HG03064 (cell line): ENCODE measurements around the gene MCF2L2.
"Not testable (repeated sequence)": the region's sequence is repeated elsewhere in the genome, so short reads cannot be mapped to it uniquely, and the experiment has no call there.

Experiments used
- ATAC-seq: cut with Tn5 transposase; IDR thresholded peaks from one replicate; pipeline ENCODE4 v1.9.1; 2021; ENCODE audit warnings: low read depth; ENCODE audit not compliant: unreplicated experiment

MCF2L2 gene

GRCh38 chr3:183371600-183371968 is 56.8 kb downstream of the MCF2L2 start:
- not testable (repeated sequence) for ATAC-seq

GRCh38 chr3:183370391-183370790 is 58.0 kb downstream of the MCF2L2 start:
- no peak for ATAC-seq

GRCh38 chr3:183369627-183370026 is 58.8 kb downstream of the MCF2L2 start:
- ATAC-seq, result no peak

- ATAC-seq, result no peak
Observed at GRCh38 chr3:183369117-183369516, 59.3 kb downstream of the MCF2L2 start.

DNA sequence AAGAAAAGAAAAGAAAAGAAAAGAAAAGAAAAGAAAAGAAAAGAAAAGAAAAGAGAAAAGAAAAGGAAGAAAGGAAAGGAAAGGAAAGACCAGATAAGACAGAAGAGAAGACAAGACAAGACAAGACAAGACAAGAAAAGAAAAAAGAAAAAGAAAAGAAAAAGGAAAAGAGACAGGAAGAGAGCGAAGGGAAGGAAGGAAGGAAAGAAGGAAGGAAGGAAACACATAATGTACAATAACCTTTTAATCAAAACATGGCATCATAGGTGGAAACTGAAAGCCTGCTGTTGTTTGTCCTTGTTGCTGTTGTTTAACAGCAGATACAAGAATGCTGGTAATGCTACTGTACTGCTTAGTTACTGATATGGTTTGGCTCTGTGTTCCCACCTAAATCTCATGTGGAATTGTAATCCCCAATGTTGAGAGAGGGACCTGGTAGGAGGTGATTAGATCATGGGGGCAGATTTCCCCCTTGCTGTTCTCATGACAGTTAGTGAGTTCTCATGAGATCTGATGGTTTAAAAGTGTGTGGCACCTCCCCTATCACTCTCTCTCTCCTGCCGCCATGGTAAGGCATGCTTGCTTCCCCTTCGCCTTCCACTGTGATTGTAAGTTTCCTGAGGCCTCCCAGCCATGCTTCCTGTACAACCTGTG is 67.3 kb downstream of the MCF2L2 start:
- ATAC-seq, result no peak

DNA sequence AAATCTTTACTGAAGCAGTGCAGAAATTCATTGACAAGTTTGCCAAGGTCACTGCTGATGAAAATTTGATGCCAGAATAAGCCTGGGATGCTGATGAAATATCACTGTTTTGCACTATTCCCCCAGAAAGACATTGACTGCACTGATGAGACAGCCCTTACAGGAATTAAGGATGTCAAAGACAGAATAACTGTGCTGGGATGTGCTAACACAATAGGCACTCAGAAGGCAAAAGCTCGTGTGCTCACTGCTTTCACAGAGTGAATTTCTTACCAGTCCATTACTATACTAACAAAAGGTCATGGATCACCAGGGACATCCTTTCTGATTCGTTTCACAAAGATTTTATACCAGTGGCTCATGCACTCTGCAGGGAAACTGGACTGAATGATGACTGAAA is 69.4 kb downstream of the MCF2L2 start:
- no peak for ATAC-seq

GRCh38 chr3:183357564-183358079 is 70.8 kb downstream of the MCF2L2 start:
- no peak for ATAC-seq

DNA sequence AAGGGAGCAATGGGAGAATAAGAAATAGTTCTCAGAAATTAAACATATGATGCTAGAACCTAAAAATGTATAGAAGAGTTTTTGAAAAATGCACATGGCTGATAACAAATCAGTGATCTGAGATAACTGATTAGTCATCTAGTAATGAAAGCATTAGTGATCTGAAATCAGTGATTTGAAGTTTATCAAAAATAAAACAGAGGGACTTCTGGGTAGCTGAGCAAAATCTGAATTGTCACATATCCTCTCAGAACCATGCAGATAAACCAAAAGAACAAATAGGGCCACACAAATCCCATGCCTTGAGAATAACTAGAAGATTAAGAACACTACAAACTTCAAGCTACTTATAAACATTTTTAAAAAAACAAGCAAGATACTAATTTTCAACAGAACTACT is 71.5 kb downstream of the MCF2L2 start:
- ATAC-seq, result no peak

- no peak for ATAC-seq
Observed at GRCh38 chr3:183354874-183355273, 73.5 kb downstream of the MCF2L2 start.

DNA sequence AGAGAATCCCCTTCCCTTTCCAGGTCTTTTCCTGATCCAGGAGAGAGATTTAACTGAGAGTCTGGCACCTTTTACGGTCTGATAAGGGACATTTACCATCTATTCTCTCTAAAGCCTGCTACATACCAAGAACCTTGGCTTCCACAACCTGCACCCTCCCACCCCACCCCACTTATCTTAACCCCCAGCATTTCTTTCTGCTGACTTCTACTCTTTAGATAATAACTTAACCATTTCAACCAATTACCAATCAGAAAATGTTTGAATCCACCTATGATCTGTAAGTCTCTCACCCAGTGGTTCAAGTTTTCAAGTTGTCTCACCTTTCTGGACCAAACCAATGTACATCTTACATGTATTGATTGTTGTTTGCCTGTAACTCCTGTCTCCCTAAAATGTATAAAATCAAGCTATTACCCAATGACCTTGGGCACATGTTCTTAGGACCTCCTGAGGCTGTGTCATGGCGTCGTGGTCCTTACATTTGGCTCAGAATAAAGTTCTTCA is 74.0 kb downstream of the MCF2L2 start:
- ATAC-seq, result no peak

DNA sequence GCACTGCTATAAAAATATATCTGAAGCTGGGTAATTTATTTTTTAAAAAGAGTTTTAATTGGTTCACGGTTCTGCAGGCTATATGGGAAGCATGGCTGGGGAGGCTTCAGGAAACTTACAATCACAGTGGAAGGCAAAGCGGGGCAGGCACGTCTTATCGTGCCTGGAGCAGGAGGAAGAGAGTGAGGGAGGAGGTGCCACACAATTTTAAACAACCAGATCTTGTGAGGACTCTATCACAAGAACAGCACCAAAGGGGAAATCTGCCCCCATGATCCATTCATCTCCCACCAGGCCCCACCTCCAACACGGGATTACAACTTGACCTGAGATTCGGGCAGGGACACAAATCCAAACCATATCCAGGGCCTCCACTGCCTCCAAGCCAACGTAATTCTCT is 75.0 kb downstream of the MCF2L2 start:
- ATAC-seq, result no peak

- no peak for ATAC-seq
Observed at GRCh38 chr3:183350164-183350563, 78.3 kb downstream of the MCF2L2 start.

GRCh38 chr3:183349421-183350157 is 78.8 kb downstream of the MCF2L2 start:
- no peak for ATAC-seq

- no peak for ATAC-seq
Observed at GRCh38 chr3:183342824-183343223, 85.6 kb downstream of the MCF2L2 start.

- ATAC-seq, result no peak
Observed at GRCh38 chr3:183341545-183342288, 86.7 kb downstream of the MCF2L2 start.

DNA sequence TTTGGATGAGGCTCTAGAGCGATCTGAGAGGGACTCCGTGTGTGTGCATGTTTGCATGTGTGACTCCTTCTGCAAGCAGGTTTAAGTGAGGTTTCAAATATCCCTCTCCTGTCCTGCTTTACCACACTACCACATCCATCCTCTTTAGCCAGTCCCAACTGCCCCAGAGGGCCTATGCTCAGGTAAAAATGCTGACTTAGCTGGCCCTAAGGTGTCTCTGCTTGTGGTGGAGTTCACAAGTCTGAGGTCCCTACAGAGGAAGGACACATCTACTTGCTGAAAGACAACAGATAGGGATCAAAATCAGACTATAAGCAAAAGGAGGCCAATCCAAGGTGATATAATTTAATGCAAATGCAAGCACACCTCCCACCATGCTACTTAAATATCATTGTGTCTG is 88.2 kb downstream of the MCF2L2 start:
- ATAC-seq, result no peak

DNA sequence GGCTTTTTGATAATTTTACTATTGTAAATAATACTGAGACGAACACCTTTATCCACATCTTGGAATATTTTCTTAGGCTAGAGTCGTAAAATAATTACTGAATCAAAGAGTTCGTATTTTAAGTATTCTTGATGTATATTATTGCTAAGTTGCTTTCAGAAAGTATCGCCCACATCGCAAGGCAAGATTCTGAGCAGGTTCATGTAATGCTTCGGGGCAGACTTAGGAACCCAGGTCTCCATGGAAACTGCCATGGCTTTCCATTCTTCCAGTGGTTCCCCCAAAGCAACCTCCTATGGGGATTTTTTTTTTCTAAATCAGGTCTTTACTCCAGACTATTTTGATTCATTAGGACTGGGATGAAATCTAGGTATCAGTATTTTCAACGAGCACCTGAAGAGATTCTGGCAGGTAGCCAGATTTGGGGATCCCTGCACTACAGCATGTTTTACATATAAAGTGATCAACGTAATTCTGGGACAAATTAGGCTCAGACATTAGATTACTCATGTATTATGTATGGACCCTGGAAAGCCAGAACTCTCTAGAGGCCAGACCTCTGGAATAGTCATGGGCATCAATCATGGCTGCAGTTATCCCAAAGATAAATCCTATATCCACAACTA is 88.8 kb downstream of the MCF2L2 start:
- no peak for ATAC-seq

GRCh38 chr3:183338520-183338919 is 89.9 kb downstream of the MCF2L2 start:
- ATAC-seq, result no peak

DNA sequence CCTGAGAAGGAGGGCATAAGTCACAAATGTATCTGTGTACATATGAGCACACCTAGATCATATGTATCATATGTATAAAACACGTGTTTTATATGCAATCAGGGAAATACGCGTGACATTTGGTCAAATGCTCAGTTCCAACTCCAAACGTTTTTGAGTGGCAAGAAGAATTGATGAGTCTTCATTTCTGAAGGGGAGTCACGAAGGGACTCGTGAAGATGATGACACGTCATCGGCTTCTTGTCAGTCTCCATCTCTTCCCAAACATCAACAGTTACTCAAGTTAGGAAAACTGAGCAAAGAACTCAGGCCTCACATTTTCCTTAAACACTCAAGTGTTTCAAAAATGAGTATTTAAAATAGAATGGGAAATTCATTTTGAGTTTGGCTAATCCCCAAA is 95.9 kb downstream of the MCF2L2 start:
- no peak for ATAC-seq

DNA sequence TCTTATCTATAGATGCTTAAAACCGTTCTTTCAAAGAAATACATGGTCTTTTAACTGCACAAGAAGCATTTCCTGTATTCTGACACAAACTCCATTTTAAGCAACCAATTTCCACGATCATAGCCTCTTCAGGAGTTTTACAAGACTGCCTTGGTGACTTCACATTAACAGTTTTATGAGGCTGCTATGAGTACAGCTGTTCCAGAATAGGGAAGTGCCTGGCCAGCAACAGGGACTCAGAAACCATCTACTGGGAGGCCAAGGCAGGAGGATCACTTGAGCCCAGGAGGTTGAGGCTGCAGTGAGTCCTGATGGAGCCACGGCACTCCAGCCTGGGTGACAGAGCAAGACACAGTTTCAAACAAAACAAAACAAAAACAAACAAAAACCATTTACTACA is 96.9 kb downstream of the MCF2L2 start:
- ATAC-seq, result no peak

- no peak for ATAC-seq
Observed at GRCh38 chr3:183330881-183331280, 97.5 kb downstream of the MCF2L2 start.
